ENCODE results near the gene P2RX1.

P2RX1 gene

GRCh38 chr17:3923466-3924190, 7.4 kb upstream of the P2RX1 start:
- no peak for DNase-seq

GRCh38 chr17:3922765-3923164, 6.5 kb upstream of the P2RX1 start:
- DNase-seq, result no peak

GRCh38 chr17:3921502-3922319, 5.4 kb upstream of the P2RX1 start:
- DNase-seq, result no peak

- DNase-seq, result no peak
Observed at GRCh38 chr17:3921006-3921405, 4.7 kb upstream of the P2RX1 start.

GRCh38 chr17:3919123-3919624, 2.9 kb upstream of the P2RX1 start:
- no peak for DNase-seq

- DNase-seq, result no peak
Observed at GRCh38 chr17:3918372-3919122, 2.3 kb upstream of the P2RX1 start.

GRCh38 chr17:3917391-3917931, 1.2 kb upstream of the P2RX1 start:
- DNase-seq, result no peak

- DNase-seq, result no peak
Observed at GRCh38 chr17:3916825-3917224, 560 bp upstream of the P2RX1 start.

GRCh38 chr17:3915581-3915994, 677 bp downstream of the P2RX1 start:
- no peak for DNase-seq

- DNase-seq, result no peak
Observed at GRCh38 chr17:3914312-3914670, 2.0 kb downstream of the P2RX1 start.

- DNase-seq, result no peak
Observed at GRCh38 chr17:3913531-3914311, 2.5 kb downstream of the P2RX1 start.

- DNase-seq, result no peak
Observed at GRCh38 chr17:3912827-3913226, 3.4 kb downstream of the P2RX1 start.

- DNase-seq, result peak; percentile 63
Observed at GRCh38 chr17:3911271-3912053, 4.8 kb downstream of the P2RX1 start.

GRCh38 chr17:3910420-3911270, 5.6 kb downstream of the P2RX1 start:
- DNase-seq, result no peak

GRCh38 chr17:3909257-3909656, 7.0 kb downstream of the P2RX1 start:
- no peak for DNase-seq

GRCh38 chr17:3907483-3908216, 8.6 kb downstream of the P2RX1 start:
- no peak for DNase-seq

- DNase-seq, result no peak
Observed at GRCh38 chr17:3906881-3907280, 9.4 kb downstream of the P2RX1 start.

- peak; percentile 78 for DNase-seq
Observed at GRCh38 chr17:3905017-3905520, 11.2 kb downstream of the P2RX1 start.

GRCh38 chr17:3904501-3904900, 11.8 kb downstream of the P2RX1 start:
- no peak for DNase-seq

- DNase-seq, result no peak
Observed at GRCh38 chr17:3903881-3904290, 12.4 kb downstream of the P2RX1 start.

Data from NCI-H524 treated with DMSO at 0.1 percent for 48 hours (cell line).